Left lung (tissue), 10 donors: ENCODE data around the gene PTF1A. TPM values are rescaled to one million over a fixed set of nuclear protein-coding genes. Genes with fewer than 3 reads are reported as not detected.
A peak's percentile ranks its signal among the peaks of the same experiment; 100 is the strongest.

Source experiments
- ATAC-seq: fragments of 200-7000 bp; cut with Tn5 transposase; one replicate; pipeline ENCODE4 v1.9.1; 2020; ENCODE audit warnings: moderate library complexity
- DNase-seq, 4 donors: peaks; one replicate each; pipeline ENCODE4 v3.0.0-alpha.2; 2013 to 2020
- H3K27ac ChIP-seq, 2 donors: fragments of 200-600 bp; sonication (generic) in 1 of 2; one replicate each; pipeline versions ENCODE4 v1.5.0 to v1.8.0; 2020 to 2021
- H3K27me3 ChIP-seq, 2 donors: fragments of 200-600 bp; sonication (generic) in 1 of 2; one replicate each; pipeline versions ENCODE4 v1.5.0 to v1.8.0; 2020 to 2021
- H3K36me3 ChIP-seq, 2 donors: fragments of 200-600 bp; sonication (generic) in 1 of 2; one replicate each; pipeline versions ENCODE4 v1.5.0 to v1.8.0; 2020 to 2021
- H3K4me1 ChIP-seq, 2 donors: fragments of 200-600 bp; one replicate each; pipeline ENCODE4 v1.8.0; 2021
- H3K4me3 ChIP-seq, 2 donors: fragments of 200-600 bp; sonication (generic) in 1 of 2; one replicate each; pipeline versions ENCODE4 v1.5.0 to v1.8.0; 2020 to 2021; ENCODE audit warnings: mild to moderate bottlenecking in 1 of 2
- H3K9me3 ChIP-seq, 2 donors: fragments of 200-600 bp; sonication (generic) in 1 of 2; one replicate each; pipeline versions ENCODE4 v1.5.0 to v1.8.0; 2020 to 2021
- CTCF ChIP-seq, 2 donors: fragments of 200-600 bp; sonication (generic) in 1 of 2; IDR thresholded peaks; one replicate each; pipeline versions ENCODE4 v1.5.0 to v1.8.0; 2021; ENCODE audit warnings: antibody characterized with exemption in 2 of 2
- intact Hi-C, 2 donors: fragments of 100-400 bp; cut with DNase I; formaldehyde crosslinking; loops; one replicate each; pipeline versions ENCODE4 v1.11.2 to v1.14.2; 2022
- polyA plus RNA-seq, 6 donors: library from polyadenylated mRNA; unstranded; fragments of 120-200 nt; gene quantifications; one replicate each; pipeline ENCODE4 v1.2.1, GENCODE V29; 2013; ENCODE audit not compliant: insufficient read length in 6 of 6
- total RNA-seq, 2 donors: library from RNA; stranded (reverse); fragmentation: NEBNext Ultra II Directional; extraction: Animal tissue kit (Norgen Biotek cat#: 25700); gene quantifications; one replicate each; pipeline ENCODE4 v1.2.1, GENCODE V29; 2021
- donor health status: DM: no; HTN: yes; CAD: no.
- donor health status: DM: no; HTN: no; CAD: no.

The PTF1A gene
- total and polyA plus RNA-seq, 8 donors = 0.30 TPM; not detected in 7

DNA sequence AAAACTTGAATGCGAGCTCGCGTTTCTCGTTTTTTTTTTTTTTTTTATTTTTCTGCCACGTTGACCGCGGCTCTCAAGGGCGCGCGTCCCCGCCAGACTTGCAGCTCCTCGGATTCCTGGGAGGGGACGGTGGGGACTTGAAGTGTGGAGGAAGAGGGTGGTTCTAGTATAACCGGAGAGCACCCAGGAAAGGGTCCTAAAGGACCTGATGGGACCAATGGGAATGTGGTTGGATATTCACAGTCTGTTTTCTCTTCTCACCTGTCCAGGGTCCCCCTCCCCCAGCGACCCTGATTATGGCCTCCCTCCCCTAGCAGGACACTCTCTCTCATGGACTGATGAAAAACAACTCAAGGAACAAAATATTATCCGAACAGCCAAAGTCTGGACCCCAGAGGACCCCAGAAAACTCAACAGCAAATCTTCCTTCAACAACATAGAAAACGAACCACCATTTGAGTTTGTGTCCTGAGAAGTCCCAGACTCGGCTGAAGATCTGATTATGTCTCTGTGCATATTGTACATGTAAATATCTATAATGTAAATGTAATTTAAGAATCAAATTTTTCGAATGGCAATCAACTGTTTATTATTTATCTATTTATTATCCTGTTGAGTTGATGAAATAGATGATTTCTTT, 1.4 kb downstream of the PTF1A start:
- no peak overlapping the region for H3K4me3 ChIP-seq

DNA sequence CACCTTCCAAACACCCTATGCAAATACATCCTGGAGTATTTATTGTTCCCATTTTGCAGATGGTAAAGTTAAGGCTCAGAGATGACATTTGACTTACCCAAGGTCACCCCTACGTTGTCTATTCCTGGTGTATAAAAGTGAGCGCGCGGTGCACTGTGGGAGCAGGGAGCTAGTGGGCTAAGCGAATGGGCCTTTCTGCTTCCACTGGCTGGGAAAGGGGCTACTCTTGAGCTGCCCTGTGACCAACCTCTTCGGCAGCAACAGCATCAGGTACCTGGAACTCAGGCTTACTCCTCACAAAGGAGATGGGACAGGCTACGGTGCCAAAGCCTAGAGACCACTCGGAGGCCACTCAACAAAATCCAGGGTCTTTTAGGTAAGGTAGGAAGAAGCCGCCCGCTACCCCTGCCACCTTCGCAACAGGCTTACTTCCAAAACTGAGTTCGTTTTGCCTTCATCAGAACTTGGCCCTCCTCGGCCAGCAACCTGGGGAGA, 2.4 kb downstream of the PTF1A start:
- no peak overlapping the region for H3K4me3 ChIP-seq
- no peaks in the 10 kb centered on the region for H3K36me3 ChIP-seq
- peaks cover 0 to 10% of the 10 kb centered on the region in 2 donors for H3K4me1 ChIP-seq
- H3K9me3 ChIP-seq = no peaks in the 10 kb centered on the region
- DNase-seq (no peak), ATAC-seq (no peak)
- intact Hi-C loops = no loop called here
- no peak for TF ChIP-seq CTCF (IDR thresholded peaks at IDR 0.05)
- H3K27ac ChIP-seq = no peak overlapping the region
- peaks cover 85 to 100% of the 10 kb centered on the region in 2 donors for H3K27me3 ChIP-seq

More for the DNA sequence above, 1.4 kb downstream of the PTF1A start:
- no peak overlapping the region for H3K27ac ChIP-seq
- DNase-seq (no peak), ATAC-seq (no peak)
- intact Hi-C loops = no loop called here
- H3K9me3 ChIP-seq = no peaks in the 10 kb centered on the region
- H3K36me3 ChIP-seq = no peaks in the 10 kb centered on the region
- peaks cover 75 to 99% of the 10 kb centered on the region in 2 donors for H3K27me3 ChIP-seq
- TF ChIP-seq CTCF (IDR thresholded peaks at IDR 0.05) = no peak
- H3K4me1 ChIP-seq = peaks cover 0 to 10% of the 10 kb centered on the region in 2 donors

DNA sequence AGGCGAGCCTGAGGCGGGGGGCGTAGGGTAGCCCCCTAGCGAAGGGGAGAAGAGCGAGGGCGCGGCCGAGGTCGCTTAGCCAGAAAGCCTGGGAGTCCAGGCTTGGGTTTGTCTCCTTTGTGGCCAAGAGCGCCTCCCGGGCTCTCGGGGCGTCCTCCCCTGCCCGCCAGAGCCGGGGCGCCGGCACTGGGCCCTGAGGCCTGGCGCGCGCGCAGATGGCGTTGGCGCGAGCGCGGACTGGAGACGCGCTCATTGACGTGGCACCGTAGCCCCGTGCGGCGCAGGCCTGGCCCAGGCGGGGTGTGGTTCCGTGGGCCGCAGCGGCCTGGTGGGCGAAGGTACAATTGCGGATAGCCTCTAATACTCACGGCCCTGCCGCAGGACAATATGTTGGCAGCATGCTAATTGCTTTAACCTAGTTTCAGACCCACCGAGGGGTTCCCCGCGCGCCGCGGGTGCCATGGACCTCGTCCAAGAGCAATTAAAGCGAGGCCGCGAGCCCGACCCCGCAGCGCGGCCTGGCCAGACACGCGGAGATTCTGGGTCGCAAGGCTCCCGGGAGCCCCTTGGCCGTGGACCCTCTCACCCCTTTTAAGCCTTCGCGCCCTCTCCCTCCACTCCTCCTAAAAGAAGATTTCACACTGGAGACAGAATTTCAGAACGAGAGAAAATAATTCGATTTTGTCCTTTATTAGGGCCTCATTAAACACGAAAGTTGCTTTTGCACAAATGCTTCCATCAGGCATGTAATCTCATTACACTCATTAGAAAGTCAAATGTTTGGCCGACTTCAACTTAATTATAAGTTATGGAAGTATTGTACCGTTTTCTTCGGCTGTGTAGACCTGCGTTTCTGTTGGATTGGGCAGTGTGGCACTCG, 3.1 kb downstream of the PTF1A start:
- Histone ChIP-seq H3K27ac (no peak overlapping the region), H3K4me1 (peaks cover 0 to 10% of the 10 kb centered on the region in 2 donors), H3K27me3 (peaks cover 92 to 100% of the 10 kb centered on the region in 2 donors), H3K9me3 (no peaks in the 10 kb centered on the region), H3K36me3 (no peaks in the 10 kb centered on the region), H3K4me3 (no peak overlapping the region)
- intact Hi-C loops = no loop called here
- TF ChIP-seq CTCF (IDR thresholded peaks at IDR 0.05) = no peak
- no peak for ATAC-seq
- peak in 1 of 4 donors; percentile 74 for DNase-seq

DNA sequence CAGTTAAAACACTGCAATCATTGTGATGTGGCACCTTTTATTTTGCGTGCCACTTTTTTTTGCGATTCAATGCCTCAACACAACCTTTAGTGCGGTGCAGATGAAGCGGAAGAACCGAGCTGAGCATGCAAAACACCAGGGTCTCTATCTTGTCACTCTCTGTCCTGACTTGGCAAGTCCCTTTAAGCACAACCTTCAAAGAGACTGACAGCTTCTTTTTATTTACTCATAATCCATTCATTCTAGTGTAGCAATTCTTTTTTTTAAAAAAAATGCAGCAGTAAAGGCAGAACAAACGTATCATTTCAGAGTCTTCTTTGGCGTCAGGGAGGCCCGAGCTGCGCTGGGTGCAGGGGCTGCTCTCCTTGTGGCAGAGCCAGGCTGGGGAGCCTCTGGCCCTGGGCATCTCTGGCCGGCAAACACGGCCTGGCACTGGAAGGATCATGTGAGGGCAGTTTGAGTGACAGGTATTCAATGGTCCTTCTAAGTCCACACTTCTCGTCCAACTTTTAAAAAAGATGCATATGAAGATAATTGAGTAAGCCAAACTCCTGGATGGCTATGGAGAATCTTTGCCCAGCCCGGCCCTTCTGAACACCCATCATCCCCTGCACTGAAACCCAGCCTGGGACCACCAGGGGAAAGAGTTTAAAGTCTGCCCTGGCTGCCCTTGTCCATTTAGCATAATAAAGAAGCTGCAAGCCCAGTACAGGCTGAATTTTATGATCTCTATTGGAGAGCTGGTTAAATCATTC, 3.9 kb downstream of the PTF1A start:
- ATAC-seq (no peak), DNase-seq (no peak)
- intact Hi-C loops = no loop called here
- H3K4me3 ChIP-seq = no peak overlapping the region
- H3K36me3 ChIP-seq = no peaks in the 10 kb centered on the region
- no peak for TF ChIP-seq CTCF (IDR thresholded peaks at IDR 0.05)
- peaks cover 0 to 10% of the 10 kb centered on the region in 2 donors for H3K4me1 ChIP-seq
- H3K27ac ChIP-seq = no peak overlapping the region
- H3K9me3 ChIP-seq = no peaks in the 10 kb centered on the region
- peaks cover 94 to 100% of the 10 kb centered on the region in 2 donors for H3K27me3 ChIP-seq
